Stimulated activated CD4-positive, alpha-beta T cell treated with anti-CD3 and anti-CD28 coated beads, Interleukin-4, amount 100 ng/mL, for 1 hour (primary cell): Measurements from ENCODE around the gene OLIG1.

ENCODE experiments used
- DNase-seq: peaks from one replicate; pipeline ENCODE4 v3.0.0-alpha.2; 2020

Gene OLIG1

GRCh38 chr21:33063907-33064622 lies 5.9 kb upstream of the OLIG1 start:
- no peak for DNase-seq

- no peak for DNase-seq
Observed at GRCh38 chr21:33064623-33065390, 5.1 kb upstream of the OLIG1 start.

- DNase-seq = no peak
Observed at GRCh38 chr21:33067043-33067442, 2.9 kb upstream of the OLIG1 start.

- no peak for DNase-seq
Observed at GRCh38 chr21:33067457-33067856, 2.5 kb upstream of the OLIG1 start.

GRCh38 chr21:33069243-33069642 lies 698 bp upstream of the OLIG1 start:
- no peak for DNase-seq

DNA sequence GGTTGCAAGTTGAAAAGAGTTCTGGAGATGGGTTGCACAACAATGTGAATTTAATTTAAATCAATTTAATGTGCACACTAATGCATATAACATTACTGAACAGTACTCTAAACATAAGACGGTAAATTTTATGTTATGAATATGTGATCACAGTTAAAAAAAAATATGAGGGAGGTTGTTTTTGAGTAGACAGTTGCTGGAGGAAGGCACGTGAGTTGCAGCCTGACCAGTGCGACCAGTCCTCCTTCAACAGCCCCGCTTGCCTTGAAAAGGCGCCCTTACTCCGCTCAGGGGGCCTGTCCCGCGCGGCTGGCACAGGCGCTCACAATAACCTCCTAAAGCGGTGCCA lies 322 bp upstream of the OLIG1 start:
- no peak for DNase-seq

DNA sequence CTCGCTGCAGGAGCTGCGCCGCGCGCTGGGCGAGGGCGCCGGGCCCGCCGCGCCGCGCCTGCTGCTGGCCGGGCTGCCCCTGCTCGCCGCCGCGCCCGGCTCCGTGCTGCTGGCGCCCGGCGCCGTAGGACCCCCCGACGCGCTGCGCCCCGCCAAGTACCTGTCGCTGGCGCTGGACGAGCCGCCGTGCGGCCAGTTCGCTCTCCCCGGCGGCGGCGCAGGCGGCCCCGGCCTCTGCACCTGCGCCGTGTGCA lies 730 bp downstream of the OLIG1 start:
- no peak for DNase-seq

DNA sequence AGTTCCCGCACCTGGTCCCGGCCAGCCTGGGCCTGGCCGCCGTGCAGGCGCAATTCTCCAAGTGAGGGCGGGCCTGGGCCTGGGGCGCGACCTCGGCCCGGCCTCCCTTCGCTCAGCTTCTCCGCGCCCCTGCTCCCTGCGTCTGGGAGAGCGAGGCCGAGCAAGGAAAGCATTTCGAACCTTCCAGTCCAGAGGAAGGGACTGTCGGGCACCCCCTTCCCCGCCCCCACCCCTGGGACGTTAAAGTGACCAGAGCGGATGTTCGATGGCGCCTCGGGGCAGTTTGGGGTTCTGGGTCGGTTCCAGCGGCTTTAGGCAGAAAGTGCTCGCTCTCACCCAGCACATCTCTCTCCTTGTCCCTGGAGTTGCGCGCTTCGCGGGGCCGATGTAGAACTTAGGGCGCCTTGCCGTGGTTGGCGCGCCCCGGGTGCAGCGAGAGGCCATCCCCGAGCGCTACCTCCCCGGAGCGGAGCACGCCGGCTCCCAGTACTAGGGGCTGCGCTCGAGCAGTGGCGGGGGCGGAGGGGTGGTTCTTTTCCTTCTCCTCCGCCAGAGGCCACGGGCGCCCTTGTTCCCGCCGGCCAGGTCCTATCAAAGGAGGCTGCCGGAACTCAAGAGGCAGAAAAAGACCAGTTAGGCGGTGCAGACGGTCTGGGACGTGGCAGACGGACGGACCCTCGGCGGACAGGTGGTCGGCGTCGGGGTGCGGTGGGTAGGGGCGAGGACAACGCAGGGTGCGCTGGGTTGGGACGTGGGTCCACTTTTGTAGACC lies 1.2 kb downstream of the OLIG1 start:
- peak; percentile 20 for DNase-seq

GRCh38 chr21:33071770-33072306 lies 1.9 kb downstream of the OLIG1 start:
- DNase-seq = no peak

GRCh38 chr21:33073636-33074035 lies 3.7 kb downstream of the OLIG1 start:
- no peak for DNase-seq

DNA sequence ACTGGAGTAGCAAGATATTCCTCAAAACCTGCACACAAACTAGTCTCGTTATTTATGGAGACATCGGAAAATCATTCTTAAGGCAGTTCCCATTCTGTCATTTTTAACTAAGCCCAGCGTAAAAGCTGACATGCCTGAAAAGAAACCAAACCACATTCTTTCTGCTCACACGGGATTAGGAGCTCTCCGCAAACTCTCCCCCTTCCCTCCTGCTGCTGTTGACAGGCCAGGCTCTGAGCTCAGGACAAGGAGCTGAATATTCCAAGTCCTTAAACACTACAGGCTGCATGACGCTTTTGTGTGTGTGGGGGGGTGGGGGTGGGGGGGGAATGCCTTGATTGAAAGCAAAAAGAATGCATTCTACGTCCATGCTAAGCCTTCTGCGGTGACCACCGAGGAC lies 5.2 kb downstream of the OLIG1 start:
- no peak for DNase-seq

- no peak for DNase-seq
Observed at GRCh38 chr21:33075596-33076195, 5.8 kb downstream of the OLIG1 start.

DNA sequence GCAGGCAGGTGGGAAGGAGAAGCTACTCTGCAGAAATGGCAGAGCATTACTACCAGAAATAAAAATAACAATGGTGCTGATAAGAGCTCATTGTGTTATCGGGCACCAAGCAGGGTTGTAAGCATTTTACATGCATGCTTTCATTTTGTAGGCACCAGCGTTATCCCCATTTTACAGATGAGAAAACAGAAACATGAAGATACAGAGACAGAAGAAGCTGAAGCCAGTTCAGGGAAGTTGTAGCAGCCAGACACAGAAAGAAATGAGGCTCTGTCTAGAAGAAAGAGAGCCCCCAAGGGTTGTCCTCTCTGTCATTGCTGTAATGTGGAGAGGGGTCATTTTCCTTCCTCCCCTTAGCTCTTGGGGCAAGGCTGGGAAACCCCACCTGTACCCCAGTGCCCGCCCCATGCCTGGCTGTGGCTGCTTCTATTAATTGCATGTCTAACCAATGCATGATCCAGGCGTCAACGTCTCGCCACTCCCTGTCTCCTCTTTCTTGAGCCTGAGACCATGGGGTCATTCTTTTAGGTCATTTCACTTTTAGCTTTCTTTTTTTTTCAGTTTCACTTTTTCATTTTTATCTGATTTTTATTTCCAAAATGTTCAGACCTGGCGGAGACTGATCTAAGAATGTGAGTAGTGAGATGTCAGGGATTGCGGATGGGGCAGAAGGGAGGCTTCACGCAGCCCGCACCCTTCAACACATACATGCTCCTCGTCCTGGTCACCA lies 6.8 kb downstream of the OLIG1 start:
- no peak for DNase-seq

GRCh38 chr21:33078907-33079582 lies 9.1 kb downstream of the OLIG1 start:
- DNase-seq = no peak

- DNase-seq = no peak
Observed at GRCh38 chr21:33080376-33080775, 10.4 kb downstream of the OLIG1 start.

DNA sequence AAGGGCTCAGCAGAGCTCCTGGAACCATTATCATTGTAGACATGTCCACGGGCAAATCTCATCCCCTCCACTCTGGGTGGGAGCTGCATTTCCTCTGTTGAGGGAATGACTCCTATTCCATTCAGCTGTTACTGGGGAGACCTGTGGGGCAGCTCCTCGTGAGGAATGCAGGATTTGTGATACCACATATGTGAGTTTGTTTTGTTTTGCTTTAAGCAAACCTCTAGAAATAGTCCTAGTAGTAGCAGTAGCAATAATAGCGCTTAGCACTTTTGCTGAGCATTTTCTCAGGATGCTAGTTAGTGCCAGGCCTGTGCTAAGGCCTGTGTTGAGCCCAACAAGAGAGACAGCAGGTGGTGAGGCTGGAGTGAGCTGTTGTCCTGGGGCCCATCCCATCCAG lies 10.8 kb downstream of the OLIG1 start:
- DNase-seq = no peak

GRCh38 chr21:33088384-33088783 lies 18.4 kb downstream of the OLIG1 start:
- no peak for DNase-seq

GRCh38 chr21:33089395-33090119 lies 19.6 kb downstream of the OLIG1 start:
- DNase-seq = no peak

DNA sequence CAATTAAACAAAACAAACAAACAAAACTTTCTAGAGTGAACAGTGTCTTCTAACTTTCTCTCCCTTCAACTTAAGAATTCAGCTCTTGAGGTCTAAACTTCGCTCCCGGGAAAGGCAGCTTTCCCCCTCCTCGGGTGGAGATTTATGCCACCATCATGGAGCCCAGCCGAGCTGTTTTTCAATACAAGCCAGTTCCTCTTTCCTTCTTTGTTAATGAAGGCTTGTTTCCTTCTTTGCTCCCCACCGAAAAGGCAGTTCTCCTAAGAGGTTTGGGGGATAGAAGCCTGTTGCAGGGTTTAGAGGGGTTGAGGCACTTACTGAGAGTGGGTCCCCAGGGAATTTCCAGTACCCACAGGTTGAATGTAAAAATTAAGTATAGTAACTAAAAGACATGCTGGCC lies 26.5 kb downstream of the OLIG1 start:
- no peak for DNase-seq

- DNase-seq = no peak
Observed at GRCh38 chr21:33099131-33099530, 29.2 kb downstream of the OLIG1 start.

GRCh38 chr21:33101300-33101911 lies 31.5 kb downstream of the OLIG1 start:
- DNase-seq = no peak
